ENCODE data around the gene MARCKS. TPM values are rescaled to one million over a fixed set of nuclear protein-coding genes. Genes with fewer than 3 reads are reported as not detected.

MARCKS gene
- total RNA-seq, 1 donor from 2014 or later, result 163 TPM

GRCh38 chr6:113818578-113818977, 38.6 kb upstream of the MARCKS start:
- H3K27me3 ChIP-seq, result no peaks in the 10 kb centered on the region

GRCh38 chr6:113819169-113819830, 37.8 kb upstream of the MARCKS start:
- Mint-ChIP-seq H3K36me3 (no peaks in the 10 kb centered on the region), H3K4me1 (peaks cover 8% of the 10 kb centered on the region), H3K27ac (no peak overlapping the region), H3K27me3 (ENCODE audit: insufficient read depth, low read depth) (peaks cover 5% of the 10 kb centered on the region), H3K4me3 (no peak overlapping the region), H3K9me3 (no peaks in the 10 kb centered on the region)
- Histone ChIP-seq H3K4me1 (peaks cover 5% of the 10 kb centered on the region), H3K36me3 (no peaks in the 10 kb centered on the region), H3K4me3 (no peak overlapping the region), H3K9ac (no peak overlapping the region), H3K27ac (no peak overlapping the region), H3K9me3 (ENCODE audit: low read depth) (no peaks in the 10 kb centered on the region), H4K20me1 (ENCODE audit: low read depth) (no peaks in the 10 kb centered on the region), H3K27me3 (no peaks in the 10 kb centered on the region), H2AFZ (replicated peaks) (no peak overlapping the region), H3F3A (ENCODE audit: low read depth) (peaks cover 10% of the 10 kb centered on the region), H3K4me2 (no peak overlapping the region), H3K79me2 (ENCODE audit: low read depth) (no peaks in the 10 kb centered on the region)
- DNase-seq (ENCODE audit: low spot score), result no peak
- no peak for TF ChIP-seq EZH2phosphoT487 (IDR thresholded peaks at IDR 0.05)
- TF ChIP-seq, protein P1, sequence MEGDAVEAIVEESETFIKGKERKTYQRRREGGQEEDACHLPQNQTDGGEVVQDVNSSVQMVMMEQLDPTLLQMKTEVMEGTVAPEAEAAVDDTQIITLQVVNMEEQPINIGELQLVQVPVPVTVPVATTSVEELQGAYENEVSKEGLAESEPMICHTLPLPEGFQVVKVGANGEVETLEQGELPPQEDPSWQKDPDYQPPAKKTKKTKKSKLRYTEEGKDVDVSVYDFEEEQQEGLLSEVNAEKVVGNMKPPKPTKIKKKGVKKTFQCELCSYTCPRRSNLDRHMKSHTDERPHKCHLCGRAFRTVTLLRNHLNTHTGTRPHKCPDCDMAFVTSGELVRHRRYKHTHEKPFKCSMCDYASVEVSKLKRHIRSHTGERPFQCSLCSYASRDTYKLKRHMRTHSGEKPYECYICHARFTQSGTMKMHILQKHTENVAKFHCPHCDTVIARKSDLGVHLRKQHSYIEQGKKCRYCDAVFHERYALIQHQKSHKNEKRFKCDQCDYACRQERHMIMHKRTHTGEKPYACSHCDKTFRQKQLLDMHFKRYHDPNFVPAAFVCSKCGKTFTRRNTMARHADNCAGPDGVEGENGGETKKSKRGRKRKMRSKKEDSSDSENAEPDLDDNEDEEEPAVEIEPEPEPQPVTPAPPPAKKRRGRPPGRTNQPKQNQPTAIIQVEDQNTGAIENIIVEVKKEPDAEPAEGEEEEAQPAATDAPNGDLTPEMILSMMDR (IDR thresholded peaks at IDR 0.05), result no peak
- no peak for TF ChIP-seq EZH2 (IDR thresholded peaks at IDR 0.05)

More at GRCh38 chr6:113818578-113818977, 38.6 kb upstream of the MARCKS start:
- no peak overlapping the region for H3K4me3 Mint-ChIP-seq
- H3K36me3 ChIP-seq, result no peaks in the 10 kb centered on the region
- no peaks in the 10 kb centered on the region for H3K36me3 Mint-ChIP-seq
- no peak for DNase-seq (ENCODE audit: low spot score)
- peaks cover 5% of the 10 kb centered on the region for H3K27me3 Mint-ChIP-seq (ENCODE audit: insufficient read depth, low read depth)
- TF ChIP-seq, protein P1 (IDR thresholded peaks at IDR 0.05), result no peak
- no peak for TF ChIP-seq EZH2phosphoT487 (IDR thresholded peaks at IDR 0.05)
- no peak for TF ChIP-seq EZH2 (IDR thresholded peaks at IDR 0.05)
- no peak overlapping the region for H2AFZ ChIP-seq (replicated peaks)
- H3K79me2 ChIP-seq (ENCODE audit: low read depth), result no peaks in the 10 kb centered on the region
- H3K9me3 Mint-ChIP-seq, result no peaks in the 10 kb centered on the region
- no peaks in the 10 kb centered on the region for H3K9me3 ChIP-seq (ENCODE audit: low read depth)
- no peak overlapping the region for H3K4me2 ChIP-seq
- H3K27ac Mint-ChIP-seq, result no peak overlapping the region
- H3K9ac ChIP-seq, result no peak overlapping the region
- no peak overlapping the region for H3K4me3 ChIP-seq
- peaks cover 2% of the 10 kb centered on the region for H3F3A ChIP-seq (ENCODE audit: low read depth)
- H3K4me1 ChIP-seq, result peaks cover 3% of the 10 kb centered on the region
- no peak overlapping the region for H3K27ac ChIP-seq
- H4K20me1 ChIP-seq (ENCODE audit: low read depth), result no peaks in the 10 kb centered on the region
- peaks cover under 1% of the 10 kb centered on the region for H3K4me1 Mint-ChIP-seq

GRCh38 chr6:113820761-113821160, 36.4 kb upstream of the MARCKS start:
- Histone ChIP-seq H3K79me2 (ENCODE audit: low read depth) (no peaks in the 10 kb centered on the region), H3K4me1 (peaks cover 9% of the 10 kb centered on the region), H2AFZ (replicated peaks) (no peak overlapping the region), H3K9ac (no peak overlapping the region), H4K20me1 (ENCODE audit: low read depth) (no peaks in the 10 kb centered on the region), H3K27me3 (no peaks in the 10 kb centered on the region), H3F3A (ENCODE audit: low read depth) (peaks cover 13% of the 10 kb centered on the region), H3K4me3 (no peak overlapping the region), H3K36me3 (no peaks in the 10 kb centered on the region), H3K9me3 (ENCODE audit: low read depth) (no peaks in the 10 kb centered on the region), H3K4me2 (no peak overlapping the region), H3K27ac (no peak overlapping the region)
- Mint-ChIP-seq H3K4me3 (no peak overlapping the region), H3K27ac (no peak overlapping the region), H3K36me3 (no peaks in the 10 kb centered on the region), H3K9me3 (no peaks in the 10 kb centered on the region), H3K27me3 (ENCODE audit: insufficient read depth, low read depth) (peaks cover 5% of the 10 kb centered on the region), H3K4me1 (peaks cover 17% of the 10 kb centered on the region)
- no peak for TF ChIP-seq EZH2 (IDR thresholded peaks at IDR 0.05)
- TF ChIP-seq EZH2phosphoT487 (IDR thresholded peaks at IDR 0.05), result no peak
- TF ChIP-seq, protein P1 (IDR thresholded peaks at IDR 0.05), result no peak
- DNase-seq (ENCODE audit: low spot score), result no peak
